GM19395 (cell line): ENCODE data around the gene GMEB2.
"Not testable (repeated sequence)": the region's sequence is repeated elsewhere in the genome, so short reads cannot be mapped to it uniquely, and the experiment has no call there.

ENCODE experiments used
- ATAC-seq: cut with Tn5 transposase; IDR thresholded peaks from one replicate; pipeline ENCODE4 v1.9.1; 2021; ENCODE audit warnings: mild to moderate bottlenecking, moderate library complexity; ENCODE audit not compliant: unreplicated experiment

The GMEB2 gene

GRCh38 chr20:63562461-63563224 is 64.3 kb downstream of the GMEB2 start:
- no peak for ATAC-seq

GRCh38 chr20:63561624-63562396 is 65.1 kb downstream of the GMEB2 start:
- ATAC-seq, result no peak

GRCh38 chr20:63560856-63561609 is 65.9 kb downstream of the GMEB2 start:
- no peak for ATAC-seq

- no peak for ATAC-seq
These were observed 66.5 kb downstream of the GMEB2 start for GRCh38 chr20:63560333-63560805.

- ATAC-seq, result not testable (repeated sequence)
These were observed 67.2 kb downstream of the GMEB2 start for GRCh38 chr20:63559485-63560332.

GRCh38 chr20:63558804-63559484 is 68.0 kb downstream of the GMEB2 start:
- ATAC-seq, result no peak

GRCh38 chr20:63557481-63557891 is 69.4 kb downstream of the GMEB2 start:
- no peak for ATAC-seq

GRCh38 chr20:63556873-63557478 is 69.9 kb downstream of the GMEB2 start:
- no peak for ATAC-seq

- no peak for ATAC-seq
These were observed 71.1 kb downstream of the GMEB2 start for GRCh38 chr20:63555661-63556381.

- ATAC-seq, result no peak
These were observed 72.3 kb downstream of the GMEB2 start for GRCh38 chr20:63554361-63555278.

GRCh38 chr20:63553933-63554290 is 73.0 kb downstream of the GMEB2 start, which contains the start of gene FNDC11:
Gene FNDC11 (plus strand): TSS chr20:63554159. CDS start chr20:63555664, 1,505 bp downstream.
- ATAC-seq, result no peak

GRCh38 chr20:63553251-63553932 is 73.5 kb downstream of the GMEB2 start:
- ATAC-seq, result no peak

- no peak for ATAC-seq
These were observed 74.2 kb downstream of the GMEB2 start for GRCh38 chr20:63552481-63553249.

GRCh38 chr20:63551068-63551467 is 75.8 kb downstream of the GMEB2 start:
- no peak for ATAC-seq

GRCh38 chr20:63549679-63550282 is 77.1 kb downstream of the GMEB2 start:
- ATAC-seq, result no peak

GRCh38 chr20:63549019-63549418 is 77.9 kb downstream of the GMEB2 start:
- no peak for ATAC-seq
